NK-92 (cell line): ENCODE measurements around the gene VIT.

Experiments used
- DNase-seq: peaks from one replicate; lab custom pipeline; 2025; ENCODE audit not compliant: unreplicated experiment; lab: John Stamatoyannopoulos, UW

VIT gene

GRCh38 chr2:36756438-36756837 is 59.9 kb downstream of the VIT start:
- no peak for DNase-seq

GRCh38 chr2:36762764-36763490 is 66.4 kb downstream of the VIT start:
- DNase-seq: no peak

GRCh38 chr2:36769106-36769505 is 72.6 kb downstream of the VIT start:
- DNase-seq: no peak

- no peak for DNase-seq
Observed at GRCh38 chr2:36770542-36771287, 74.2 kb downstream of the VIT start.

GRCh38 chr2:36771671-36772070 is 75.2 kb downstream of the VIT start:
- DNase-seq: no peak

- DNase-seq: no peak
Observed at GRCh38 chr2:36773947-36774346, 77.4 kb downstream of the VIT start.

- DNase-seq: no peak
Observed at GRCh38 chr2:36775261-36775660, 78.8 kb downstream of the VIT start.

GRCh38 chr2:36775806-36776205 is 79.3 kb downstream of the VIT start:
- no peak for DNase-seq

- no peak for DNase-seq
Observed at GRCh38 chr2:36777272-36777671, 80.8 kb downstream of the VIT start.

- DNase-seq: no peak
Observed at GRCh38 chr2:36777788-36778187, 81.3 kb downstream of the VIT start.

GRCh38 chr2:36779462-36779861 is 83.0 kb downstream of the VIT start:
- no peak for DNase-seq

GRCh38 chr2:36780231-36780839 is 83.8 kb downstream of the VIT start:
- no peak for DNase-seq

GRCh38 chr2:36781907-36782720 is 85.6 kb downstream of the VIT start:
- no peak for DNase-seq

- no peak for DNase-seq
Observed at GRCh38 chr2:36783246-36783645, 86.7 kb downstream of the VIT start.

- no peak for DNase-seq
Observed at GRCh38 chr2:36785179-36785795, 88.8 kb downstream of the VIT start.

GRCh38 chr2:36789181-36789804 is 92.8 kb downstream of the VIT start:
- DNase-seq: no peak

GRCh38 chr2:36792951-36793350 is 96.4 kb downstream of the VIT start:
- no peak for DNase-seq

- no peak for DNase-seq
Observed at GRCh38 chr2:36797324-36798070, 101.0 kb downstream of the VIT start.

- DNase-seq: no peak
Observed at GRCh38 chr2:36798724-36799123, 102.2 kb downstream of the VIT start.

- no peak for DNase-seq
Observed at GRCh38 chr2:36800381-36800780, 103.9 kb downstream of the VIT start.
